ENCODE results near the gene UTS2.

UTS2 gene

GRCh38 chr1:7871136-7871535 lies 18.3 kb upstream of the UTS2 start:
- no peak for ATAC-seq
- H3K4me1 Mint-ChIP-seq: no peaks in the 10 kb centered on the region
- peaks cover 5% of the 10 kb centered on the region for H3K9me3 Mint-ChIP-seq
- no peak overlapping the region for H3K4me3 Mint-ChIP-seq
- H3K36me3 Mint-ChIP-seq: no peaks in the 10 kb centered on the region
- peaks cover 79% of the 10 kb centered on the region for H3K27me3 Mint-ChIP-seq
- no peak overlapping the region for H3K27ac Mint-ChIP-seq

DNA sequence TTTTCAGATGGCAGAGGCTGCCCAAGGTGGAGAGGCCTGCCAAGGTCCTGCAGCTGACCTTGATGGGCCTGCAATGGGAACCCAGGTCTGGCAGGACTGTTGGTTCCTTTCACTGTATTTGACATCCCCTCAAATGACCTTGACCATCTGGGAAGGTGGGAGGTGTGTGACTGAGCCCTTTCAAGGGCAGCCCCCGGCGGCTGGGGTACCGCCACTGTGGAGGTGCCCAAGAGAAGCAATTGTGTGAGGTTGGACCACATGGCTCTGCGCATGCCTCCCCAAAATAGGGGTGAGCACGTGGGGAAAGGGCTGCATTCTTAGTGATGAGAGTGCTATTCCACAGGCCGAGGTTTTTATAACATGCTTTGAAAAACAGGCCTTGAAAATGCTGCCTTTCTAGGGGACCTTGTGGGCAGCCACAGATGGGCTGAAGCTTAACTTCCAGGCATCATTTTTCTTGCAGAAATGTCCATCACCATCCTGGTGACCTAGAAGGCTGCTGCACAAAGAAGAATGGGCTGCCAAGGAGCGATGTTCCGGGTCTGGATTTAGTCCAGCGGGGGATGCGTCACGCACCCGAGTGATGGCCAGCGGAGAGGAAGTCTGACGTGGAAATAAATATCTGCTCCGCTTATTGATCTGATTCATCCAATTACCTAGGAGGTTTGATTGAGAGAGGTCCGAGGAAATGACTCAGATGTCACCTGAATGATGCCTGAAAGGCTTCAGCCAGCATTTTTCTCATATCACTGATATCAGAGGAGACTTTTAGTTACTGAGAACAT lies 16.5 kb upstream of the UTS2 start:
- peaks cover 2% of the 10 kb centered on the region for H3K9me3 Mint-ChIP-seq
- H3K27me3 Mint-ChIP-seq: peaks cover 68% of the 10 kb centered on the region
- no peak overlapping the region for H3K4me3 Mint-ChIP-seq
- no peak for ATAC-seq
- no peak overlapping the region for H3K27ac Mint-ChIP-seq
- H3K4me1 Mint-ChIP-seq: no peaks in the 10 kb centered on the region
- no peaks in the 10 kb centered on the region for H3K36me3 Mint-ChIP-seq

- H3K4me3 Mint-ChIP-seq: no peak overlapping the region
- H3K36me3 Mint-ChIP-seq: no peaks in the 10 kb centered on the region
- no peak for ATAC-seq
- no peak overlapping the region for H3K27ac Mint-ChIP-seq
- peaks cover 57% of the 10 kb centered on the region for H3K27me3 Mint-ChIP-seq
- peaks cover 2% of the 10 kb centered on the region for H3K9me3 Mint-ChIP-seq
- H3K4me1 Mint-ChIP-seq: no peaks in the 10 kb centered on the region
Observed at GRCh38 chr1:7868070-7868780, 15.4 kb upstream of the UTS2 start.

- peaks cover 2% of the 10 kb centered on the region for H3K9me3 Mint-ChIP-seq
- H3K27me3 Mint-ChIP-seq: peaks cover 45% of the 10 kb centered on the region
- H3K4me3 Mint-ChIP-seq: no peak overlapping the region
- H3K4me1 Mint-ChIP-seq: no peaks in the 10 kb centered on the region
- no peak for ATAC-seq
- H3K36me3 Mint-ChIP-seq: no peaks in the 10 kb centered on the region
- no peak overlapping the region for H3K27ac Mint-ChIP-seq
Observed at GRCh38 chr1:7865978-7866377, 13.1 kb upstream of the UTS2 start.

- peaks cover 2% of the 10 kb centered on the region for H3K9me3 Mint-ChIP-seq
- H3K4me1 Mint-ChIP-seq: no peaks in the 10 kb centered on the region
- no peak for ATAC-seq
- no peak overlapping the region for H3K4me3 Mint-ChIP-seq
- H3K27ac Mint-ChIP-seq: no peak overlapping the region
- H3K27me3 Mint-ChIP-seq: peaks cover 28% of the 10 kb centered on the region
- no peaks in the 10 kb centered on the region for H3K36me3 Mint-ChIP-seq
Observed at GRCh38 chr1:7863756-7864328, 11.0 kb upstream of the UTS2 start.

GRCh38 chr1:7862211-7863060 lies 9.6 kb upstream of the UTS2 start:
- no peaks in the 10 kb centered on the region for H3K36me3 Mint-ChIP-seq
- no peaks in the 10 kb centered on the region for H3K4me1 Mint-ChIP-seq
- H3K4me3 Mint-ChIP-seq: no peak overlapping the region
- no peaks in the 10 kb centered on the region for H3K9me3 Mint-ChIP-seq
- ATAC-seq: no peak
- no peak overlapping the region for H3K27ac Mint-ChIP-seq
- H3K27me3 Mint-ChIP-seq: peaks cover 20% of the 10 kb centered on the region

- Mint-ChIP-seq H3K4me3 (no peak overlapping the region), H3K9me3 (no peaks in the 10 kb centered on the region), H3K27ac (no peak overlapping the region), H3K36me3 (no peaks in the 10 kb centered on the region), H3K4me1 (peaks cover 7% of the 10 kb centered on the region), H3K27me3 (peaks cover 10% of the 10 kb centered on the region)
- no peak for ATAC-seq
Observed at GRCh38 chr1:7861452-7861851, 8.6 kb upstream of the UTS2 start.

- no peaks in the 10 kb centered on the region for H3K9me3 Mint-ChIP-seq
- no peak overlapping the region for H3K27ac Mint-ChIP-seq
- no peaks in the 10 kb centered on the region for H3K36me3 Mint-ChIP-seq
- ATAC-seq: no peak
- H3K27me3 Mint-ChIP-seq: no peaks in the 10 kb centered on the region
- peaks cover 12% of the 10 kb centered on the region for H3K4me1 Mint-ChIP-seq
- H3K4me3 Mint-ChIP-seq: no peak overlapping the region
Observed at GRCh38 chr1:7860130-7860529, 7.3 kb upstream of the UTS2 start.

GRCh38 chr1:7859406-7859805 lies 6.5 kb upstream of the UTS2 start:
- H3K4me1 Mint-ChIP-seq: peaks cover 12% of the 10 kb centered on the region
- no peak overlapping the region for H3K27ac Mint-ChIP-seq
- H3K36me3 Mint-ChIP-seq: no peaks in the 10 kb centered on the region
- no peak overlapping the region for H3K4me3 Mint-ChIP-seq
- H3K27me3 Mint-ChIP-seq: no peaks in the 10 kb centered on the region
- H3K9me3 Mint-ChIP-seq: no peaks in the 10 kb centered on the region
- no peak for ATAC-seq

DNA sequence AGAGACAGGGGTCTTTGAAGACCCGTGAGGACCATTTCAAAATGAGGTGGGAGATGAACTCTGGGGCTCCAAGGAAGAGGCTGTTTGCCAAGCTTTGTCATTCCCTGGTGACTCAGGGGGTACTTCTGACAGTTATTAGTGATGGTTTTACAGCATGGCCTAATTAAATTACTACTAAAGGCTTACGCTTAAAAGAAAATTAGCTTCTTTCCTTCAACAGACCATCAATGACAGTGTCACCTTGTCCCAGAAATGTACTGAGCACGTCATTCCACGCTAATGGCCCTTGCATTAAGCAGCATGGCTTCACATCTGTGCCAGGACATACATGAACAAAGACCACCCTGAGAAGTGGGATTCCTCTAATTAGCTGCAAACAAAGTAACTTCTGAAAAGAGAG lies 5.1 kb upstream of the UTS2 start:
- no peaks in the 10 kb centered on the region for H3K36me3 Mint-ChIP-seq
- H3K4me1 Mint-ChIP-seq: peaks cover 12% of the 10 kb centered on the region
- peaks cover 5% of the 10 kb centered on the region for H3K27me3 Mint-ChIP-seq
- no peak overlapping the region for H3K4me3 Mint-ChIP-seq
- no peaks in the 10 kb centered on the region for H3K9me3 Mint-ChIP-seq
- no peak for ATAC-seq
- no peak overlapping the region for H3K27ac Mint-ChIP-seq

- Mint-ChIP-seq H3K36me3 (no peaks in the 10 kb centered on the region), H3K4me1 (peaks cover 12% of the 10 kb centered on the region), H3K27me3 (peaks cover 9% of the 10 kb centered on the region), H3K9me3 (no peaks in the 10 kb centered on the region), H3K4me3 (no peak overlapping the region), H3K27ac (no peak overlapping the region)
- no peak for ATAC-seq
Observed at GRCh38 chr1:7857000-7857399, 4.1 kb upstream of the UTS2 start.

GRCh38 chr1:7856345-7856744 lies 3.5 kb upstream of the UTS2 start:
- no peaks in the 10 kb centered on the region for H3K36me3 Mint-ChIP-seq
- H3K27me3 Mint-ChIP-seq: peaks cover 13% of the 10 kb centered on the region
- H3K4me3 Mint-ChIP-seq: no peak overlapping the region
- no peaks in the 10 kb centered on the region for H3K9me3 Mint-ChIP-seq
- H3K27ac Mint-ChIP-seq: no peak overlapping the region
- peaks cover 12% of the 10 kb centered on the region for H3K4me1 Mint-ChIP-seq
- peak; percentile 41 for ATAC-seq

DNA sequence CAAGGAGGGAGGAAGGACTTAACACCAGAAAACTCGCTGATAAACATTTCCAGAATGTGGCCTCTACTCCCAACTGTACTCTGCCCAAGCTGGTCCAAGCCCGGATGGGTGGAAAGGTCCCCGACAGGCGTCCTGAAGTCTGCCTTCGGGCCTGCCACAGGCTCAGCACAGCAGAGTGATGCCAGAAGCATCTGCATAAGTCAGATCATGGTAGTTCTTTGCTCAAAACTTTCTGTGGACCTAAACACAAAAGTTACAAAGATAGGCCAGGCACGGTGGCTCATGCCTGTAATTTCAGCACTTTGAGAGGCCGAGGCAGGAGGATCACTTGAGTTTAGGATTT lies 790 bp upstream of the UTS2 start:
- Mint-ChIP-seq H3K27me3 (peaks cover 21% of the 10 kb centered on the region), H3K36me3 (no peaks in the 10 kb centered on the region), H3K4me3 (no peak overlapping the region), H3K27ac (no peak overlapping the region), H3K9me3 (no peaks in the 10 kb centered on the region), H3K4me1 (peaks cover 12% of the 10 kb centered on the region)
- ATAC-seq: no peak

GRCh38 chr1:7850786-7851185 lies 2.1 kb downstream of the UTS2 start:
- H3K4me1 Mint-ChIP-seq: no peaks in the 10 kb centered on the region
- H3K4me3 Mint-ChIP-seq: no peak overlapping the region
- no peaks in the 10 kb centered on the region for H3K36me3 Mint-ChIP-seq
- no peak overlapping the region for H3K27ac Mint-ChIP-seq
- H3K27me3 Mint-ChIP-seq: peaks cover 21% of the 10 kb centered on the region
- H3K9me3 Mint-ChIP-seq: no peaks in the 10 kb centered on the region
- ATAC-seq: no peak

DNA sequence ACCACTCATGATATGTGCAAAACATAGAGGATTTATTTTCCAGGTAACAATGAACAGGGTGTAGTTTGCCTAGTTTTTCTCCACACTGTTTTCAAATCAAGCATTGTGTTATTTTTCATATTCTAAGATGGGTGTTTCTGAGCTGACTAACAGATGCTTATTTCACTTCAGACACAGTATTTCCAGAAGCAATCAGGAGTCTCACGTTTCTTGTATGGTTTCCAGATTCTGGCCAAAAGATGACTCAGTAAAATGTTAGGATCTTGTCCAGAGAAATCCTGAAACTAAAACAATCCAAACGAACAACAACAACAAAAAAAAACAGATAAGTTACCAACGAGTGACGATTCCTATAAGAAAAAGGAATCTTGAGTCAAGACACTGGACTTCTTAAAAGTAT lies 5.3 kb downstream of the UTS2 start:
- H3K27me3 Mint-ChIP-seq: peaks cover 12% of the 10 kb centered on the region
- H3K27ac Mint-ChIP-seq: no peak overlapping the region
- no peak for ATAC-seq
- no peaks in the 10 kb centered on the region for H3K9me3 Mint-ChIP-seq
- H3K4me3 Mint-ChIP-seq: no peak overlapping the region
- H3K4me1 Mint-ChIP-seq: no peaks in the 10 kb centered on the region
- H3K36me3 Mint-ChIP-seq: peaks cover 7% of the 10 kb centered on the region

Data from stimulated activated memory B cell treated with anti-CD40 and anti-IgM and Interleukin-4, amounts not matched to agents 10 μg/mL and 1 μg/mL and 100 μg/mL, for 72 hours (primary cell).